Neuronal stem cell (in vitro differentiated cells): ENCODE results near the gene GGCX.

ENCODE experiments used
- DNase-seq: peaks from one replicate; pipeline ENCODE4 v3.0.0-alpha.2; 2013; ENCODE audit warnings: low spot score
- H2AFZ ChIP-seq: one replicate; pipeline ENCODE4 v1.6.1; 2013; ENCODE audit warnings: mild to moderate bottlenecking, low read length, inconsistent platforms
- H2AK5ac ChIP-seq: 2 replicates; pipeline ENCODE4 v1.6.1; 2013; ENCODE audit warnings: low read depth, mild to moderate bottlenecking, inconsistent platforms, low read length, moderate library complexity, mixed read lengths
- H2BK120ac ChIP-seq: 2 replicates; pipeline ENCODE4 v1.6.1; 2013; ENCODE audit warnings: low read depth, mild to moderate bottlenecking, inconsistent platforms, low read length, moderate library complexity, mixed read lengths
- H2BK12ac ChIP-seq: one replicate; pipeline ENCODE4 v1.6.1; 2013; ENCODE audit warnings: low read length, inconsistent platforms
- H2BK15ac ChIP-seq: 2 replicates; pipeline ENCODE4 v1.6.1; 2013; ENCODE audit warnings: mild to moderate bottlenecking, low read length, inconsistent platforms, mixed read lengths
- H2BK5ac ChIP-seq: one replicate; pipeline ENCODE4 v1.6.1; 2013; ENCODE audit warnings: inconsistent platforms, mild to moderate bottlenecking, low read length, moderate library complexity
- H3K14ac ChIP-seq: one replicate; pipeline ENCODE4 v1.6.1; 2013; ENCODE audit warnings: low read length, inconsistent platforms
- H3K18ac ChIP-seq: 2 replicates; pipeline ENCODE4 v1.6.1; 2013; ENCODE audit warnings: low read length, inconsistent platforms
- H3K23ac ChIP-seq: 2 replicates; pipeline ENCODE4 v1.6.1; 2013; ENCODE audit warnings: low read depth, mild to moderate bottlenecking, mixed read lengths, low read length, inconsistent platforms; ENCODE audit not compliant: poor library complexity
- H3K27ac ChIP-seq: replicated peaks from 3 replicates; pipeline ENCODE4 v1.5.1; 2013; ENCODE audit warnings: low read length, inconsistent platforms
- H3K27me3 ChIP-seq, 3 experiments: 2 replicates each; pipeline ENCODE4 v1.6.1; 2013; ENCODE audit warnings: low read length in 3 of 3, mild to moderate bottlenecking in 2 of 3, inconsistent platforms in 1 of 3, low read depth in 1 of 3, mixed read lengths in 1 of 3, moderate library complexity in 1 of 3; ENCODE audit not compliant: control insufficient read depth in 3 of 3, insufficient read depth in 3 of 3
- H3K36me3 ChIP-seq, 2 donors: replicated peaks in 1 of 2; 2 replicates each; pipeline ENCODE4 v1.6.1; 2013; ENCODE audit warnings: low read length in 2 of 2; ENCODE audit not compliant: control insufficient read depth in 2 of 2, insufficient read depth in 2 of 2
- H3K4ac ChIP-seq: 2 replicates; pipeline ENCODE4 v1.6.1; 2013; ENCODE audit warnings: inconsistent platforms, mild to moderate bottlenecking, low read length, moderate library complexity
- H3K4me1 ChIP-seq, 2 donors: 1 replicate in 1 of 2; 2 replicates in 1 of 2; pipeline ENCODE4 v1.6.1; 2013; ENCODE audit warnings: low read length in 2 of 2, low read depth in 1 of 2; ENCODE audit not compliant: control insufficient read depth in 2 of 2, insufficient read depth in 1 of 2
- H3K4me2 ChIP-seq: one replicate; pipeline ENCODE4 v1.6.1; 2013; ENCODE audit warnings: mild to moderate bottlenecking, low read length, inconsistent platforms; ENCODE audit not compliant: insufficient read depth, poor library complexity, severe bottlenecking
- H3K4me3 ChIP-seq, 2 donors: 2 replicates each; pipeline ENCODE4 v1.5.1; 2013; ENCODE audit warnings: low read length in 2 of 2, mild to moderate bottlenecking in 2 of 2, inconsistent platforms in 1 of 2, moderate library complexity in 1 of 2
- H3K79me1 ChIP-seq: one replicate; pipeline ENCODE4 v1.6.1; 2013; ENCODE audit warnings: low read depth, mild to moderate bottlenecking, inconsistent platforms, low read length, moderate library complexity
- H3K9ac ChIP-seq: one replicate; pipeline ENCODE4 v1.6.1; 2013; ENCODE audit warnings: mild to moderate bottlenecking, low read depth, low read length, inconsistent platforms; ENCODE audit not compliant: poor library complexity
- H3K9me3 ChIP-seq, 2 donors: replicated peaks in 1 of 2; 2 replicates each; pipeline versions ENCODE3 to v1.6.1; 2013; ENCODE audit warnings: low read length in 2 of 2, mild to moderate bottlenecking in 2 of 2, inconsistent platforms in 1 of 2, low read depth in 1 of 2, mixed read lengths in 1 of 2, moderate library complexity in 1 of 2; ENCODE audit not compliant: control insufficient read depth in 2 of 2, insufficient read depth in 1 of 2
- H4K8ac ChIP-seq: one replicate; pipeline ENCODE4 v1.6.1; 2013; ENCODE audit warnings: low read depth, mild to moderate bottlenecking, inconsistent platforms, low read length, moderate library complexity
- H4K91ac ChIP-seq: one replicate; pipeline ENCODE4 v1.6.1; 2013; ENCODE audit warnings: low read length, low read depth, mild to moderate bottlenecking, inconsistent platforms; ENCODE audit not compliant: poor library complexity
- WGBS, 2 donors: extraction: QIAGEN DNeasy Blood & Tissue Kit; methylation state at CpG; one replicate each; pipeline ENCODE4 v1.1.7; 2013; ENCODE audit warnings: missing lambda C conversion rate in 2 of 2, mixed read lengths in 1 of 2; ENCODE audit not compliant: insufficient read length in 2 of 2, insufficient replicate concordance in 1 of 2; ENCODE audit errors: extremely low coverage in 2 of 2; 5-methylcytosine and 5-hydroxymethylcytosine counted together

The GGCX gene

DNA sequence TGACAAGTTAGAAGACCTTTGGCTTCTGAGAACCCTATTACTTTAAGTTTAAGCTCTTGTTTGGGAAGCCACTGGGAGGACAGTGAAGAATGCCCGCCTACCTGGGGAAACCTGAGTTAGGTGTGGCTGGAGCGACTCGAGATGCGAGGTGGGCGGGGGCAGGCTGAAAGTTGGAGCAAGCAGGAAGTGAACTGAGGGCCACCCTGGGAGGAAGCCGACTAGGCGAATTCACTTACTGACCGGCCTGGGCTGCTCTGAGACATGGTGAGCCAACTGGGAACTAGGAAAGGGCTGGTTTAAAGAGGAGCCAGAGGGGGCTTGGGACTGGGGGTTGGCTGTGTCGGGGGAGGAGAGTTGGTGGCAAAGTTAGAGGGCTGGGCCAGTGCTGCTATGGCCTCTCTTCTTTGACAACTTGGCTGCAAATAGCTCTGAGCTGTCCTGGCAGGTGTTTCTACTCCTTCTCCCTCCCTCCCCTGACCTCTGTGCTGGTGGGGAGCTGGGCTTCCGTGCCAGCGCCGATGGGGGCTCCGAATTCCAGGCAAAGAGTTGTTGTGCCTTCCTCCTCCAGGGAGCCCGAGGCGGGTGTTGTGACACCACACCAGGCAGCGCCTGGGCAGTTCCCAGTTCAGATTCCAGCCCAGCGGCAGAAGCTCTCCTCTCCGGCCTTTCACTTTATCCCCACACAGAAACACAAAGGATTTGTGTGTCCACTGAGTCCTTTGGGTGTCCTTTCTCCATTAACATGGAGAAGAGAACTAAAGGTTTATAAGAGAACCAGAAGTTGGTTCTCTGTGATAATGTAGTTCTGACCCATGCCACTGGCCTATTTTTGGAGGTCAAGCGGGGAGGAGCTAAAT lies 16.3 kb upstream of the GGCX start, which contains the start of gene VAMP8:
TSS of gene VAMP8 (plus strand) at position 201 of the 857 bp plus-strand sequence. CDS start at position 262, 61 bp downstream.
- H3K9ac ChIP-seq: no peak within 1 kb of the TSS
- WGBS, 2 donors: no CpG with 5 or more reads among the region's 19 CpGs
- DNase-seq: no peak
- H3K23ac ChIP-seq: peak within 1 kb of the TSS; percentile 52
- peak within 1 kb of the TSS; percentile 93 for H2AFZ ChIP-seq
- no peaks in the 10 kb centered on the region for H3K36me3 ChIP-seq
- peak within 1 kb of the TSS; percentile 76 for H3K18ac ChIP-seq
- H3K4me3 ChIP-seq: no peak within 1 kb of the TSS
- H3K27me3 ChIP-seq: peaks cover 0 to 4% (median 2%) of the 10 kb centered on the region in 3 experiments
- H4K8ac ChIP-seq: no peak within 1 kb of the TSS
- H2BK5ac ChIP-seq: no peak within 1 kb of the TSS
- no peak within 1 kb of the TSS for H3K27ac ChIP-seq
- H2AK5ac ChIP-seq: no peak within 1 kb of the TSS
- no peak within 1 kb of the TSS for H3K14ac ChIP-seq
- H3K79me1 ChIP-seq: no peaks in the 10 kb centered on the region
- H4K91ac ChIP-seq: no peak within 1 kb of the TSS
- H2BK120ac ChIP-seq: no peak within 1 kb of the TSS
- H3K4me2 ChIP-seq: no peak within 1 kb of the TSS
- H2BK12ac ChIP-seq: no peak within 1 kb of the TSS
- H2BK15ac ChIP-seq: no peak within 1 kb of the TSS
- no peaks in the 10 kb centered on the region for H3K9me3 ChIP-seq
- peaks cover 15 to 26% of the 10 kb centered on the region in 2 donors for H3K4me1 ChIP-seq
- no peak within 1 kb of the TSS for H3K4ac ChIP-seq

DNA sequence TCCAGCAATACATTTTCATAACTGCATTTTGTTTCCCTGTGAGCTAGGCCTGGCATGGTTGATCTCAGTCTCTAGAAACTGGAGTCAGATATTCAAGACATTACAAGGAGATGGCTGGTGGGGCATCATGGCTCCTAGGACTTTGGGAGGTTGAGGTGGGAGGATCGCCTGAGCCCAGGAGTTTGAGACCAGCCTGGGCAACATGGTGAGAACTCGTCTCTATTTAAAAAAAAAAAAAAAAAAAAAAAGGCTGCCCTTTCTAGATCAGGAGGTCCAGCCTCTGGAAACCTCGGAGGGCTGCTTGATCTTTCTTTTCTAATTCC lies 15.7 kb upstream of the GGCX start:
- Histone ChIP-seq H2AFZ (peak overlapping the region; percentile 93), H3K36me3 (no peaks in the 10 kb centered on the region), H3K79me1 (no peaks in the 10 kb centered on the region), H3K27ac (no peak overlapping the region), H3K4me3 (no peak overlapping the region), H3K4ac (no peak overlapping the region), H3K27me3 (peaks cover 0 to 6% (median 3%) of the 10 kb centered on the region in 3 experiments), H2BK12ac (no peak overlapping the region), H3K4me1 (peaks cover 20 to 26% of the 10 kb centered on the region in 2 donors), H3K18ac (no peak overlapping the region), H2BK120ac (no peak overlapping the region), H2BK5ac (no peak overlapping the region), H3K23ac (no peak overlapping the region), H3K14ac (no peak overlapping the region), H3K9ac (no peak overlapping the region), H2BK15ac (no peak overlapping the region), H4K91ac (no peak overlapping the region), H3K9me3 (no peaks in the 10 kb centered on the region), H2AK5ac (no peak overlapping the region), H3K4me2 (no peak overlapping the region), H4K8ac (no peak overlapping the region)
- DNase-seq: no peak
- WGBS, 2 donors: no CpG with 5 or more reads among the region's 3 CpGs

DNA sequence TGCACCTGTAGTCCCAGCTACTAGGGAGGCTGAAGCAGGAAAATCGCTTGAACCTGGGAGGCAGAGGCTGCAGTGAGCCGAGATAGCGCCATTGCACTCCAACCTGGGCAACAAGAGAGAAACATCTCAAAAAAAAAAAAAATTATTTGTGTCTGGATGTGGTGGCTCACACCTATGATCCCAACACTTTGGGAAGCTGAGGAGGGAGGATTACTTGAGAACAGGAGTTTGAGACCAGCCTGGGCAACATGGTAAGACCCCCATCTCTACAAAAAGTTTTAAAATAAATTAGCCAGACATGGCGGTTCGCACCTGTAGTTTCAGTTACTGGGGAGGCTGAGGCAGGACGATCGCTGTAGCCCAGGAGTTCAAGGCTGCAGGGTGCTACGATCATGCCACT lies 14.4 kb upstream of the GGCX start:
- H3K9ac ChIP-seq: no peak overlapping the region
- H2AK5ac ChIP-seq: no peak overlapping the region
- no peak overlapping the region for H2BK15ac ChIP-seq
- no peak overlapping the region for H3K4me3 ChIP-seq
- H3K4ac ChIP-seq: no peak overlapping the region
- no peak overlapping the region for H3K27ac ChIP-seq
- peaks cover 0 to 14% (median 10%) of the 10 kb centered on the region in 3 experiments for H3K27me3 ChIP-seq
- H2AFZ ChIP-seq: no peak overlapping the region
- H3K23ac ChIP-seq: no peak overlapping the region
- no peak overlapping the region for H3K14ac ChIP-seq
- no peak overlapping the region for H2BK120ac ChIP-seq
- H2BK12ac ChIP-seq: no peak overlapping the region
- DNase-seq: no peak
- WGBS, 2 donors: no CpG with 5 or more reads among the region's 8 CpGs
- H4K91ac ChIP-seq: no peak overlapping the region
- peaks cover 20 to 26% of the 10 kb centered on the region in 2 donors for H3K4me1 ChIP-seq
- no peaks in the 10 kb centered on the region for H3K36me3 ChIP-seq
- H3K4me2 ChIP-seq: no peak overlapping the region
- H3K79me1 ChIP-seq: no peaks in the 10 kb centered on the region
- H2BK5ac ChIP-seq: no peak overlapping the region
- H3K18ac ChIP-seq: no peak overlapping the region
- H4K8ac ChIP-seq: no peak overlapping the region
- H3K9me3 ChIP-seq: no peaks in the 10 kb centered on the region

DNA sequence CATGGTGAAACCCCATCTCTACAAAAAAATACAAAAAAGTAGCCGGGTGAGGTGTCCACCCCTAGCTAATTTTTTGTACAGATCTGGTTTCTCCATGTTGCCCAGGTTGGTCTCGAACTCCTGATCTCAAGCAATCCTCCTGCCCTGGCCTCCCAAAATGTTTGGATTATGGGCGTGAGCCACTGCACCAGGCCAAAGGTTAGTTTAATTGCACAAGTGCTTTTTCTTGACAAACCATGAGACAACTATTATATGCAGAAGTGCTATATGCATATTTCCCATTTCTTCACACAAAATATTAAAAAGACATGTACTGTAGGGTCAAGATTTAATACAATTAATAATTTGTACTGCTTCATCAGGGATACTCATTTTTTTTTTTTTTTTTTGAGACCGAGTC lies 5.0 kb upstream of the GGCX start:
- Histone ChIP-seq H2BK120ac (no peak overlapping the region), H3K79me1 (no peaks in the 10 kb centered on the region), H3K14ac (no peak overlapping the region), H3K27me3 (peaks cover 0 to 11% (median 10%) of the 10 kb centered on the region in 3 experiments), H2BK15ac (no peak overlapping the region), H3K4me1 (no peaks in the 10 kb centered on the region), H3K4ac (no peak overlapping the region), H3K9ac (no peak overlapping the region), H4K91ac (no peak overlapping the region), H3K27ac (no peak overlapping the region), H2BK12ac (no peak overlapping the region), H2AFZ (no peak overlapping the region), H3K4me2 (no peak overlapping the region), H3K18ac (no peak overlapping the region), H2AK5ac (no peak overlapping the region), H3K36me3 (no peaks in the 10 kb centered on the region), H4K8ac (no peak overlapping the region), H3K23ac (no peak overlapping the region), H2BK5ac (no peak overlapping the region), H3K9me3 (no peaks in the 10 kb centered on the region), H3K4me3 (no peak overlapping the region)
- no CpG with 5 or more reads among the region's 4 CpGs for WGBS, 2 donors
- DNase-seq: no peak
